ENCODE measurements around the gene EIPR1.

EIPR1 gene

GRCh38 chr2:3238951-3239841, 138.4 kb downstream of the EIPR1 start:
- DNase-seq: no peak

- no peak for DNase-seq
Observed at GRCh38 chr2:3236300-3237045, 141.1 kb downstream of the EIPR1 start.

- DNase-seq: no peak
Observed at GRCh38 chr2:3233877-3234276, 143.7 kb downstream of the EIPR1 start.

GRCh38 chr2:3229221-3229620, 148.4 kb downstream of the EIPR1 start:
- no peak for DNase-seq

GRCh38 chr2:3224681-3225080, 152.9 kb downstream of the EIPR1 start:
- DNase-seq: no peak

- peak; percentile 89 for DNase-seq
Observed at GRCh38 chr2:3223080-3223923, 154.3 kb downstream of the EIPR1 start.

GRCh38 chr2:3222636-3223035, 155.0 kb downstream of the EIPR1 start:
- DNase-seq: peak; percentile 71

- DNase-seq: no peak
Observed at GRCh38 chr2:3219536-3219935, 158.1 kb downstream of the EIPR1 start.

- DNase-seq: no peak
Observed at GRCh38 chr2:3217646-3218045, 160.0 kb downstream of the EIPR1 start.

GRCh38 chr2:3216841-3217495, 160.7 kb downstream of the EIPR1 start:
- no peak for DNase-seq

- DNase-seq: no peak
Observed at GRCh38 chr2:3214806-3215404, 162.7 kb downstream of the EIPR1 start.

GRCh38 chr2:3214065-3214464, 163.6 kb downstream of the EIPR1 start:
- peak; percentile 6 for DNase-seq

GRCh38 chr2:3212984-3213383, 164.6 kb downstream of the EIPR1 start:
- DNase-seq: no peak

- no peak for DNase-seq
Observed at GRCh38 chr2:3212061-3212362, 165.6 kb downstream of the EIPR1 start.

GRCh38 chr2:3211256-3212060, 166.2 kb downstream of the EIPR1 start:
- DNase-seq: no peak

- no peak for DNase-seq
Observed at GRCh38 chr2:3210257-3210656, 167.4 kb downstream of the EIPR1 start.

GRCh38 chr2:3209258-3209657, 168.4 kb downstream of the EIPR1 start:
- no peak for DNase-seq

GRCh38 chr2:3208591-3208990, 169.0 kb downstream of the EIPR1 start:
- no peak for DNase-seq

GRCh38 chr2:3208179-3208578, 169.4 kb downstream of the EIPR1 start:
- DNase-seq: no peak

- DNase-seq: no peak
Observed at GRCh38 chr2:3207091-3207491, 170.5 kb downstream of the EIPR1 start.

- no peak for DNase-seq
Observed at GRCh38 chr2:3205845-3206244, 171.8 kb downstream of the EIPR1 start.
